Activated CD8-positive, alpha-beta memory T cell treated with anti-CD3 and anti-CD28 coated beads, Interleukin-2, amount 50 U/mL, for 48 hours (primary cell): Measurements from ENCODE around the gene CALML4.
"Not testable (repeated sequence)": the region's sequence is repeated elsewhere in the genome, so short reads cannot be mapped to it uniquely, and the experiment has no call there.

Experiments
- DNase-seq: peaks from one replicate; pipeline ENCODE4 v3.0.0-alpha.2; 2020

CALML4 gene

GRCh38 chr15:68204776-68205557, at the start of gene CALML4:
TSS of gene CALML4 (minus strand) at chr15:68205332. CDS start at chr15:68205247, 85 bp downstream.
- DNase-seq = no peak

GRCh38 chr15:68252925-68253534, 47.9 kb upstream of the CALML4 start:
- no peak for DNase-seq

- DNase-seq = no peak
Measured at GRCh38 chr15:68249058-68249713, 44.1 kb upstream of the CALML4 start.

DNA sequence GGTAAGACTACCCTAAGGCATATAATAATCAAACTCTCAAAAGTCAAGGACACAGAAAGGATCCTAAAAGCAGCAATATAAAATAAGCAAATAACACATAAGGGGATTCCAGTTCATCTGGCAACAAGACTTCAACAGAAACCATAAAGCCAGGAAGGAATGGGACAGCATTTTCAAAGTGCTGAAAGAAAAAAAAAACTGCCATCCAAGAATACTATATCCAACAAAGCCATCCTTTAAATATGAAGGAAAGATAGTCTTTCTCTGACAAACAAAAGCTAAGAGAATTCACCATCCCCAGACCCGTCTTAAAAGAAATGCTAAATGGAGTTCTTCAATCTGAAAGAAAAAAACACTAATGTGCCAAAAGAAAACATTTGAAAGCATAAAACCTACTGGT, 39.1 kb upstream of the CALML4 start:
- DNase-seq = no peak

GRCh38 chr15:68241088-68241935, 36.2 kb upstream of the CALML4 start:
- DNase-seq = no peak

GRCh38 chr15:68239025-68239424, 33.9 kb upstream of the CALML4 start:
- DNase-seq = no peak

GRCh38 chr15:68235022-68235421, 29.9 kb upstream of the CALML4 start:
- no peak for DNase-seq

GRCh38 chr15:68234520-68234919, 29.4 kb upstream of the CALML4 start:
- not testable (repeated sequence) for DNase-seq

DNA sequence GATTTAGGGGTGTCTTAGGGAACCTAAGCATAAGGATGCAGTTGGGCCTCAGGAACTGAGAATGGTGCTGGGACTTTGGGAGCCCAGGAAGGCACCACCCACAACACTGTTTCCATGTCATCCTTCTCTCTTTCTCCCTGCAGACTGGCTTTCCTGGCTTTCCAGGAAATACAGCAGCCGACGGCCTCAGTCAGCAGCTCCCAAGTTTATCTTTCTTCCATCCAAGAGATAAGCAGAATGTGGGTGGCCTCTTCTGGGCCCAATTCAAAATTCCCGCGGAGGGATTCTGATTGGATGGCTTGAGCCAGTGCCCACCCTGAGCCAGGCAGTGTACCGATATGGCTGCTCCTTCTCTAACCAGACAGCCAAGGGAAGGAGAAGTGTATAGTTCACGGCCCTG, 28.9 kb upstream of the CALML4 start:
- DNase-seq = no peak

DNA sequence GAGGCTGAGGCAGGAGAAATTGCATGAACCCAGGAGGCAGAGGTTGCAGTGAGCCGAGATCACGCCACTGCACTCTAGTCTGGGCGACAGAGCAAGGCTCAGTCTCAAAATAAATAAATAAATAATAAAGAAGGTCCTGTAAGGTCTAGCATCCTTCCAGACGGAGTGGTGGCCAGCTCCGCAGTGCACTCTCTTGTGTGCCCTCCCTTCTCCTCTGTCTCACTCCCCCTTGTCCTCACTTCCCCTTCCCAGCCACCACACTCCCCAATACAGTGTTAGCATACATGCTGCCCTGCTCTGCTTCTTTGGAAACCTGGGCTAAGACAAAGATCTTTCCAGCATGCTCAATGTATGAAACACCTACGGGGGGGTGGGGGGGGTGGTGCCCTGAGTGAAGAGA, 27.8 kb upstream of the CALML4 start:
- no peak for DNase-seq

GRCh38 chr15:68232449-68232848, 27.3 kb upstream of the CALML4 start:
- DNase-seq = no peak

DNA sequence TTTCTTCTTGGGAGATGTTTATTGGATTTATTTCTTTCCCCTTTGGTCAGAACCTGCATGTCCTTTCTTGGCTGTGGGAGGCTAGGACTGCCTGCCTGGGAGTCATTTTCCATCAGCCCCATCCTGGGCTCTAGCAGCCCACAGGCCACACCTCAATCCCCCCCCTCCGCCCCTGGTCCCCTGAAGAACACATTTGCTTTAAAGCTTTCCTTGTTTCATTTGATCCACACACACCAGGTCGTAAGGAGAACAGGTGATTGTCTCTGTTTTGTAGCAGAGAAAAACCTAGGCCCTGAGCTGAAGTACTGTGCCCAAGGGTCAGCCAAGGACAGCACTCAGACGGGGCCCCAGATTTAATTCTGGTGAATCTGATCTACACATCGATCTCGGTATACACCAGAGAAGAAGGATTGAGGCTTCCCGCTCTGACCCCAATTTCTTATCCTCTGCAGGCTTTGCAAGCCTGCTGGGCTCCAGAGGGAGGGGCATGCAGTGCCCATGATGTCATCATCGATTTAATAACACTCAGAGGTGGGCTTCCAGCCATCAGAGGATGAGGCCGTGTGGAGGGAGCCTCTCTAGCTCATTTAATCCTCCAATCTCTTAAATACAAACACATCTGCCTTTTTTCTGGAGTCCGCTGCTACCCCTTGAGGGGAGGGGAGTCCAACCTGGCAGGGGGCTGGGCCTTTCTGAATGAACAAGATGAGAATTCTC, 26.1 kb upstream of the CALML4 start:
- DNase-seq = no peak

- no peak for DNase-seq
Measured at GRCh38 chr15:68230157-68231100, 25.3 kb upstream of the CALML4 start.

- peak; percentile 90 for DNase-seq
Measured at GRCh38 chr15:68229386-68230156, 24.4 kb upstream of the CALML4 start, which contains the start of gene CLN6. TSS of gene CLN6 (minus strand) at chr15:68229728. CDS start at chr15:68229584, 144 bp downstream.

DNA sequence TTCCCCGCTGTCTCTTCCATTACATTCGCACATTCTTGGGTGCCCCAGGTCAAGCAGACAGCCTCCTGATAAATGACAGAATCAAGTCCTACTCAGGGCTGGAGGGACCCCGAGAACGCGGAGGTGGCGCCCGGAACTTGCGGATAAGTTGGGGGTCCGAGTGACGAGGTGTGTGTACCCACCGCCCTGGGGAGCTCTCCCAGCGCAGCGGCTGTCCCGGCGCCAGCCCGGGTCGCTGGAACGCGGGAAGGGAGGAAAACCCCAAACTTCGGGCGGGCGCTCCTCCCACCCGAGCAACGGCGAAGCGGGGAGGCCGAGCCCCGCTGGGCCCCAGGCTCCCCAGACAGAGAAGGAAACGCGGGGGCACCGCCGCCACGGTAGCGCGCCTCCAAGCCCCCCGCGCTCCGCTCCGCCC, 23.8 kb upstream of the CALML4 start:
- no peak for DNase-seq

DNA sequence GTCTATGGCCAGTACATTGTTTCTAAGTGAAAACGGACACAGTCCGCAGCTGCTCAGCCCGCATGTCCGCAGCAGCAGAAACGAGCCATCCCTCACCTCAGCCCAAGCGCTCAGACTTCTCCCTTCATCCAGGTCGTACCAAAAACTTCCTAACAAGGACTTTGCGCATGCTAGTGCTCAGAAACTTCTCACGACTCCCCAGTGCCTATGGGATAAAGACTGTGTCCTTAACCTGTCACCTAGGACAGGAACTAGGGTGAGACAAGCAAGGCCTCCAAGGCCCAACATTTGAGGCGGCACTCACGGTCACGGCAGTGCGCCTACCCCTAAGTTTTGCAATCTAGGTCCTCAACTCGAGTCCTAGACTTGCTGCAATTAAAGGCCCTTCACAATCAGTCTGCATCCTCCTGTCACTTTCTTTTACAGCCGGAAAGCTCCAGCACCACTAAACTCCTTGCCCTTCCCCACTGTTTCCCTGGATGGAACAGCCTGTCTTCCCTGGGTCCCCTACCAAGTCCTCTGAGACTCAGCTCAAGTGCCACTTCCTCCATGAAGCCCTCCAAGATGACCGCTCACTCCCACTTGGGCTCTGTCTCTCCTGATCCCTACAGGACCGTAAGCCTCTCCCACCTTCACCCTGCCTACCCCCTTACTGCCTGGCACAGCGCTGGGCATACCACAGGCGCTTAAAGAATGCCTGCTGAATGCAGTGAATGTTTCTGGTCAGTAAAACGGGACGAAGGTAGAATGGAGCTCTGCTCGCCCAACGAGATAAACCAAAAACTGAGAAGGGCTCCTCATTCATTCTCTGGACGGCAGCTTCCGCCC, 23.2 kb upstream of the CALML4 start:
- DNase-seq = no peak

DNA sequence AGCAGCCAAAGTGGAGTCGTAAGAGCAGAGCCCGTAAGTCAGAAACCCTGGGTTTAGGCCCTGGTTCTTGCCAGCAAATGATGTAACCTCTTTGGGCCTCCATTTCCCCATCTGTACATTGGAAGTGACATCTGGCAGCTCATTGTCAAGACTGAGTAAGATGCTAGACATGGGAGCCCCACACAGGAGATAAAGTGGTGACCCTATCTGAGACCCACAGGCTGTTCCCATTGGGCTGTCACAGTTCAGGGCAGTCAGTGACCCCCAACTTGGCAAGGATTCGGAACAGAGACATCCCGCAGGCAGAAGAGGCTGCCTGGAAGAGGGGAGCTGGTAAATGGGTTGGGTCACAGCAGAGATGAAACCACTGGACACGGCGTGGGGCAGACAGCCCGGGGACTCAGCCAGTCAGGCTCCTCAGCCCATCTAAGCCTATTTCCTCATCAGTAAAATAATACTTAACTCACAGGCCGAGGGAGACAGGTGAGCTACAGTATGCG, 22.6 kb upstream of the CALML4 start:
- no peak for DNase-seq

- DNase-seq = not testable (repeated sequence)
Measured at GRCh38 chr15:68225442-68225841, 20.3 kb upstream of the CALML4 start.
